COR-L47 (cell line): ENCODE results near the gene TSPEAR.

Experiments used
- DNase-seq: peaks from one replicate; lab custom pipeline; 2025; lab: John Stamatoyannopoulos, UW

Gene TSPEAR

DNA sequence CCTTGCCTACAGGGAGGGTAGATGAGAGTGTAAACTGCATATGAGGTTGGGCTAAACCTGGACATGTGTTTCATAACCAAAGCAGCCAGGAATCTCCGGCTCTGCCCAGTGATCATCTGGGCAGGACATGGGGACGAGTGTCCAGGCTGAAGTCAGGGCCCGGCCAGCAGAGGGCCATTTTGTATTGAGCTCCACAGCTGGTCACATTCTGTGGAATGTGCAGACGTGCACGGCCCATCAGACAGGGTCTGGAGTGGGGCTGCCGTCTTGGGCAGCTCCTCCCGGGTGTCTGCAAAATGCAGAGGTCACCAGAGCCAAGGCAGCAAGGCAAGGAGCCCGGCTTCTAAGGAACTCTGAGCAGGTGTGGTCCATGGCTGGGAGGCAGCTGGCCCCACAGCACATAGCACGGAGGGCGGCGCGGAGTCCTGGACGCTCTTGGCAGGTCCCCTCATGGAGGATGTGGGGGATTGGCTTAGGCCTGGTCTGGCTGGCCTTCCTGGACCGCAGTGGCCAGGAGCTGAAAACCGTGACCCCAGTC lies 249.8 kb downstream of the TSPEAR start:
- no peak for DNase-seq

DNA sequence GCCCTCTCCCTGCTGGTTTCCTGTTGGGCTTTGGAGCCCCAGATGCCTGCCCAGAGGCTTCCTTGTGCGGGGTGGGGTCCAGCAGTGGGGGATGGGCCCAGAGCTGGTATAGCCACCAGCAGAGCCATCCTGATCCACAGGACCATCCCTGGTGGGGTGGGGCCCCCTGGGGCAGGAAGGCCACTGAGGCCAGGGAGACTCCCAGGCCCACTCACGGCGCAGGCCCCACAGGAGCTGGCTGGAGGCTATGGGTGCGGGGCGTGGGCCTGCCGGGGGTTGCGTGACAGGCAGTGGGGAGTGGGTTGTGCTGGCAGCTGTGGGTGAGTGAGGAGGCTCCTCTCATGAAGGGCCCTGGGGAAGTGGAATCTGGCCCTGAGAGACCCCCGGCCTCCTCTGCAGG lies 250.4 kb downstream of the TSPEAR start:
- no peak for DNase-seq

DNA sequence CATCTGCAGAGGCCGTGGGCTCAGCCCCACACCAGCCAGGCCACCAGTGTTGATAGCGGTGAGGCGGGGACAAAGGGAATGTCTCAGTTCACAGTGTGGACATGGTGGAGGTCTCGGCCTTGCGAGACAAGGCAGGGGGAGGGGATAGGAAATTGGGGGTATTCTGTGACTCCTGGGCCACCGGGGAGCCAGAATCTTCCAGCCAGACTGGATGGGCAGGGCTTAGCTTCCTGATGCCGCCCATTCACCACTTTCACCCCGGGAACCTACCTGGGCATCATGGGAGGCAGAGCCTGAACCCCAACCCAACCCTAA lies 251.0 kb downstream of the TSPEAR start:
- no peak for DNase-seq

DNA sequence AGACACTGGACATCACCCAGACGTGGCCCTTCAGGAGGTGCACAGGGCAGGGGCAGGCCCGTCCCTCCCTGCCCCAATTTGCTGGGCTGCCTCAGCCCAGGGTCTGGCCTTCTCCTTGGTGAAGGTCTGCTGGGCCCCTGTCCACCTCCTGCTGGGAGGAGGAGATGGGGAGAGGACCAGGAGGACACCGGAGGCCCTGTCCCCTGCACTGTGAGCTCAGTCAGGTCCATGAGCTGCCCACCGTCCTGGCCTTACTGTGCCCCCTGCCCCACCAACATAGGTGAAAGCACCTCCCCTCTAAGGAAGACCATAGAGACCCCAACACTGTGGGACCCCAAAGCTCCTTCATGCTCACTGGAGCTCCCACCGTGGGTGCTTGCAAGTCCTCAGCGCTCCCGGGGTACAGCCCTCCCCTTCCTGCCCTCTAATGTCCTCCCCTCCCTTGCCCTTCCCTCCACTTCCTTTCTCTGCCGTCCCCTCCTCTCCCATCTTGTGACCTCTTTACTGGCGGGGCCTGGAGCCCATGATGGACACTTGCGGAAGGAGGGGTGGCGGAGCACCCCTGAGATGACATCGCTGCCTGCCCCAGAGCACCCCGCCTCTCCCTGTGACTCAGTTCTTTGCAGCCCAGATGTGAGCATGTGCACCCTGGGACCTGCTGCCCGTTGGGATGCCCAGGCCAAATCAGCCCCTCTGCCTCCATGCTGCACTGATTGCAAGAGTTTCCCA lies 251.5 kb downstream of the TSPEAR start:
- DNase-seq = no peak

DNA sequence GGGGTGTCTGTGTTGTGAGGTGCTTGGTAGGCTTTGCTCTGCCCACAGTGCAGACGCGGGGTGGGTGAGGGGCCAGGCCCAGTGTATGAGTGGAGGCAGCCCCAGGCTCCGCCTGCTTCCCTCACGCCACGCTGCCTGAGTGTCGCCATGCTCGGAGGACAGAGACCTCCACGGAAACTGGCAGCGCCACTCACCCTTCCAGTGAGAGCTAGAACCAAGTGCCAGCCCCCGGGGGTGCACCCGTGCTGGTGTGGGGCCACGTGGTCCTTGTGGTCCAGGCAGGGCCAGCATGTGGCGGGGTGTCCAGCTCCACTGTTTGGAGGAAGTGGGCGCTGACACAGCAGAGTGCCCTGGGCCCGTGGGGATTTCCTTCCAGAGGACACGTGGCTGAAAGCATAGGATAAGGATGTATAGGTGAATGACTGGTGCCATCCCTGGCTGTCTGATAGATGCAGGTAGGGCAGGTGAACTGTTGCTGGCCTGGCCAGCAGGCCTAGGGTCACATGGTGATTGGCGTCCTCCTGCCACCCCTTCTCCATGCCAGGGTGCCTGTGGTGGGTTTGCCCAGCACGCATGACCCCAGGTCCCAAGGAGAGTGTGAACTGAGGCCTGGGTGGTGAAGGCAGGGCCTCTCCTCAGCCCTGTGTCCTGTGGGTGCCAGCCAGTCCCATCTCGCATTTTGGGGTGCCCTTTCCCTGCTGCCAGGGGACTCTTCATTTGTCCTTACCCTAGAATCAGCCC lies 252.2 kb downstream of the TSPEAR start:
- no peak for DNase-seq

DNA sequence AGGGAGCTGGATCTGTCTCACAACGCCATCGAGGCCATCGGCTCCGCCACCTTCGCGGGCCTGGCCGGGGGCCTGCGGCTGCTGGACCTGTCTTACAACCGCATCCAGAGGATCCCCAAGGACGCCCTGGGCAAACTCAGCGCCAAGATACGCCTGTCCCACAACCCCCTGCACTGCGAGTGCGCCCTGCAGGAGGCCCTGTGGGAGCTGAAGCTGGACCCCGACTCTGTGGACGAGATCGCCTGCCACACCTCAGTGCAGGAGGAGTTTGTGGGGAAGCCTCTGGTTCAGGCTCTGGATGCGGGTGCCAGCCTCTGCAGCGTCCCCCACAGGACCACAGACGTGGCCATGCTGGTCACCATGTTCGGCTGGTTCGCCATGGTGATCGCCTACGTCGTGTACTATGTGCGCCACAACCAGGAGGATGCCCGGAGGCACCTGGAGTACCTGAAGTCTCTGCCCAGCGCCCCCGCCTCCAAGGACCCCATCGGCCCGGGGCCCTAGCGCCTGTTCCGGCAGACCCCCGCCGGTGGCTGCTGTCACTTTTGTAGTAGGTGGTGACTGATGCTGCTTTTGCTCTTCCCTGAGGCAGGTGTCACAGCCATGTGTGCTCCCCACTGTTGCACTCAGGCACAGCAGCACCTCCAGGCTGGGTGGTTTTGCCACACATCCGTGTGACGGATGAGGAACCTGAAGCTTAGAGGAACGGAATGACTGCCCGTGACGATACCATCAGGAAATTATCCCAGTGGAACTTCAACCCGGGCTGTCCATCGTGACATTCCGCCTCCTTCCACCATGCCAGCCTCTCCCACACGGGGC lies 254.2 kb downstream of the TSPEAR start:
- no peak for DNase-seq

DNA sequence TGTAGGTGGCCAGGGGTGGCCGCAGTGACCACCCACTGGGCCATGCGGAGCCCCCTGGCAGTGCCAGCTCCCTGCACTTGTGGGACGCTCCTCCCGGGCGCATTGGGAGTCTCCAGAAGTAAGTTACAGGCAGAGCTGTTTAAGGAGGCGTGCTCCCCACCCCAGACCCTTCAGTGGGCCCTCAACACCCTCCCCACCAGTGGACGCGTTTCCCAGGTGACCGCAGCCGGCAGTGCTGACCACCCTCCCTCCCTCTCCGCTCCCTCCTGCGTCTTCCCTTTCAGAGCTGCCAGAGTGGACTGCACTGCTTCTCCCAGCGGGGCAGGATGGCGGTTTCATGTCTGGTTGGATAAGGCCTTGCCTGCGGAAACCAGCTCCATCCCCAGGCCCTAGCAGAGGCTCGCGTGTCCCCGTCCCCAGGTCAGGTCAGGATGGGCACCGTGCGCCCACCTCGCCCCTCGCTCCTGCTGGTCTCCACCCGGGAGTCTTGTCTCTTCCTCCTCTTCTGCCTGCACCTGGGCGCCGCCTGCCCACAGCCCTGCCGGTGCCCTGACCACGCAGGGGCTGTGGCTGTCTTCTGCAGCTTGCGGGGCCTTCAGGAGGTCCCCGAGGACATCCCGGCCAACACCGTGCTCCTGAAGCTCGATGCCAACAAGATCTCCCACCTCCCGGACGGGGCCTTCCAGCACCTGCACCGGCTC lies 255.0 kb downstream of the TSPEAR start:
- DNase-seq = no peak

DNA sequence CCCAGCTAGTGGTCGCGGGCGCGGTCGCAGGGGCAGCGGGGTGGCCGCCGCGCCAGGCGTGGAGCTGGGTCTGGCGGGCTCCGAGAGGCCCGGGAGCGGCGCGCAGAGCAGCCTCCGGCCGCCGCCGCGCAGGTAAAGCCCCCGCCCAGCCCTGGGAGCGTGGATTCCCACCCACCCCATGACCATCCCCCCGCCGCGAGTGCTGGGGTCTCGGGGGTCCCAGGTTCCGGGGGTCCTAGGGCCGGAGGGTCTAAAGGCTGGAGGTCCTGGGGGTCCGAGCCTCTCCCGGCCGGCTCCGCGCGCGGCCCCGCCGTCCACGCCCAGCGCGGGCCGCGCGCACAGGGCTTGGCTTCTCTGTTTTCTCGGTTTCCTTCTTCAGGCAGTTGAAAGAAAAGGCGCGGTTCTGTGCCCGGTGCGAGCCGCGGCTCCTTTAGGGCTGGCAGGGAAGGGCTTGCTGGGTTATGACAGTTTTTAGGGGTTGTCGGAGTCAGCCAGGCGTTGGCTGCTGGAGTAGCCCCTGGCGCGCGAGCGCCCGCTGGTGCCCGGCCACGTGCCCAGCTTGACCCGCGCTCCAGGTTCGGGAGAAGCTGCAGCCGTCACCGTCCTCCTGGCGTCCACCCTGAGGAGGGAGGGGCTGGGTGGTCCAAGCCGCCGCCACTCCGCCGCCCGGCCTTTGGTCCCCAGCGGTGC lies 255.7 kb downstream of the TSPEAR start:
- no peak for DNase-seq

DNA sequence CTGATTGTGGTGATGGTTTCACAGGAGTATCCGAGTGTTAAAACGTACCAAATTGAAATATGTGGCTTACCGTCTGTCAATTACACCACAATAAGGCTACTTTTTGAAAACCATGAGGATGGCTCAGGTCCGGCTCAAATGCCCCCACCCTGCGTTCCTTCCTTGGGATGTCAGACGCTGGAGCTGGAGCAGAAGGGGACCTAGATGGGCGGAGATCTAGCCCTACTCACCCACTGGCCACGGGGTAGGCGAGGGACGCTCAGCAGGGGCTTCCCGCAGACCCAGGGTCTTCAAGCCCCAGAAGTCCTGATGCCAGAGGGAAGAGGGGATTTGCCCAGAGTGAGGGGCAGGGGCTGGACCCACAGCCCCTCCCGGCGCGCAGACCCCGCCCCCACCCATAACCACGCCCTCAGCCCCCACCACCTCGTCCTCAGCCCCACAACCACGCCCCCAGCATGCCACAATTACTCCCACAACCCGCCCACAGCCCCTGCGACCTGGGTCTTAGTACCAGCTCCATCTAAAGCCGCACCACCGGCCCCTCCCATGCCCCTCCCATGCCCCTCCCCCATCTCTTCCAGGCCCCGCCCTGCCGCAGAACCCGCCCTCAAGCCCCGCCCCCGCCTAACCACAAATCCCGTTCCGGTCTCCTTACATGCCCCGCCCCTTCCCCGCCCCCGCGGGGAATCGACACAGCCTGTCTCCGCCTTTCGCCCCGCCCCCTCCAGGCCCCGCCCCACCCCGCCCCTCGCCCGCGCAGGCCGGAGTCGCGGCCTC lies 256.4 kb downstream of the TSPEAR start, which contains the start of gene LRRC3:
Gene LRRC3, plus strand, starts transcription at position 764 of the 777 bp plus-strand sequence. CDS start 1,135 bp downstream, outside the sequence.
- peak; percentile 83 for DNase-seq

DNA sequence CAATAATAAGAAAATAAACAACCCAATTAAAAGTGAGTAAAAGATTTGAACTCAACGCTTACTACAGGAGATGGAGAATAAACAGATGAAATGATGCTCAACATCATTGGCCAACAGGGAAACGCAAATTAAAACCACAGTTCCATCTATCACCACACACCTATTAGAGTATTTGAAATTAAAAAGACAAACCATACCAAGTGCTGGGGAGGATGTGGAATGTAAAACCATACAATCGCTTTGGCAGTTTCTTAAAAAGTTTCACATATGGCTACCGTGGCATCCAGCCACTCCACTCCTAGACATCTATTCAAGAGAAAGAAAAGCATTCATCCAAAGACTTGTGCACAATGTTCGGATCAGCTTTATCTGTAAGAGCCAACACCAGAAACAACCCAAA lies 257.3 kb downstream of the TSPEAR start:
- no peak for DNase-seq

DNA sequence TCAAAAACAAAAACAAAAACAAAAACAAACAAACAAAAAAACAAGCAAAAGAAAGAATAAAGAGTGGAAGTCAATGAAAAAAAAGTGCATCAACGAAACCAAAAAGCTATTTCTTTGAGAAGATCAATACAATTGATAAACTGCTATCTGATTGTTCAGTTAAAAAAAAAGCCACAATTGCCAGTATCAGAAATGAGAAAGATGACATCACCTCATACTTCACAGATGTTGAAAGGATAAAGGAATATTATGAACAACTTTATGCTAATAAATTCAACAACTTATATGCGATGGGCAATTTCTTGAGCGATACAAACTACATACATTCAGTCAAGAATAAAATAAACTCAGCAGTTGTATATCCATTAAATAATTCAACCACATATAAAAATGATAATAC lies 258.3 kb downstream of the TSPEAR start:
- DNase-seq = no peak

DNA sequence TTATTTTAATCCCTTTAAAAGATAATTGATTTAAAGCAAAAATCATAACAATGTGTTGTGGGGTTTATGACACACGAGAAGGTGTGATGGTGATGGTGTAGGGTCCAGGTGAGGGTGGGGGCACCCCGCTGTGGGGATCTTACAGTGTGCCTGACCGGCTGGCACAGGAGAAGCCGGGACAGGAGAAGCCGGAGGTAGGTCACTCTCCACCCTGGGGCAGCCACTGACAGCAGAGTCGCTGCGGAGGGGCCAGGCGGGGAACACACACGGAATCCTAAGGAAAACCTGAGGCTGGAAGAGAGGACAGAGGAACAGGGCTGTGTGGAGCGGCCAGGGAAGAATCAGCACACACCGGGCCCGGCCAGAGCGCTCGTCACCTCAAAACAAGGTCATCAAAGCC lies 260.4 kb downstream of the TSPEAR start:
- DNase-seq = no peak

DNA sequence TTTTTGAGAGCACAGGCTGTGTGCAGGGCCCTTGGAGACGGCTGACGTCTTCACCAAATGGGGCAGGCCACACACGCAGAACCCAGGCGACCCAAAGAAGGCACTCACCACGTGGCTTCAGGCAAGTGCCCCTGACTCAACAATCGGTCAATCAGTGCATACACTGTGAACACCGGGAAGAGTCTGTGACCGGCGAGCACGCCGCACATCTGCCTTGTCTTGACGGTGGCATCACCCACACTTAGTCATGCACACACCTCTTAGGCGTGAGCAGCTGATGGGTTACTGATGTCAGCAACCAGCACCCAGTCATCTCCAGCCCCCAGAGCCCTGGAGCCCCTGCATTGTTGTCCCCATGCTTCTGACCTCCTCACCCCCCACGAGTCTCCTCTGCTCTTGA lies 261.0 kb downstream of the TSPEAR start:
- DNase-seq = no peak

DNA sequence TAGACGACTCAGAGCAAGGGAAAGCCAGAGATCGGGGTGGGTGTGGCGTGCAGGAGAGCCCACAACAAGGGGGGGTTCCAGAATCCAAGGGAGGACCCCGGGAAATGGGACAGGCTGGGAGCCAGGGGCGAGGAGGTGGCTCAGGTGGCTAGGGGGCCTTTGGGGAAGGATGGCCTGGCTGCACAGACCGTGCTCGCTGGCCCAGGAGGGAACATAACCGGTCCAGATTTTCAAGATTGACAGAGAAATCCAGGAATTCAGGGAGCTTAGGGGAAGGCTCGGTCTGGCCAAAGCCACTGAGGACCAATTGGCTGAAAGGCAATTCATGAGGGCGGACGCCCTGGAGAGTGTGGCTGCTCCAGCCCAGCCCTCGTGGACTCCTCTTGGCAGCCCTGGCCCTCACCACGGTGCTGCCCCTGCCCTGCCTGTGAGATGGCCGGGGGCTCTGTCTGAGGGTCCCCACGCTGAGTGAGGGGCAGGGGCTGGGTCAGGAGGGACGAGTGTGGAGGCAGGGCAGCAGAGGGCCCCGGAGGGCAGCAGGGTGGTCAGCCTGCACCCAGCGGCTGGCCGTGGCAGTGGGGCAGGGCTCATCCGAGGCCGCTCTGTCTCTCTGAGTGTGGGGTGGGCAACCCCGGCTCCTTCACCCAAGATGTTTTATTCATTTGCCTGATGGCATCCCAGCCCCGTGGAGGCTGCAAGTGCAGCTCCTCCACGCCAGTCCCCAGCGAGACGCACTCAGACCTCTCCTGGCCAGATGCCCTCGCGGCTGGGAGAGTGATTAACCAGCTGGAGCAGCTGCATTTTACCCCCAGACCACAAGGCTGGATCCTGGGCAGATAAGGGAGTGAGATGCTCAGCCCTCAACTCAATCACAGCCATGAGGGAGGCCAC lies 261.7 kb downstream of the TSPEAR start:
- DNase-seq = no peak

DNA sequence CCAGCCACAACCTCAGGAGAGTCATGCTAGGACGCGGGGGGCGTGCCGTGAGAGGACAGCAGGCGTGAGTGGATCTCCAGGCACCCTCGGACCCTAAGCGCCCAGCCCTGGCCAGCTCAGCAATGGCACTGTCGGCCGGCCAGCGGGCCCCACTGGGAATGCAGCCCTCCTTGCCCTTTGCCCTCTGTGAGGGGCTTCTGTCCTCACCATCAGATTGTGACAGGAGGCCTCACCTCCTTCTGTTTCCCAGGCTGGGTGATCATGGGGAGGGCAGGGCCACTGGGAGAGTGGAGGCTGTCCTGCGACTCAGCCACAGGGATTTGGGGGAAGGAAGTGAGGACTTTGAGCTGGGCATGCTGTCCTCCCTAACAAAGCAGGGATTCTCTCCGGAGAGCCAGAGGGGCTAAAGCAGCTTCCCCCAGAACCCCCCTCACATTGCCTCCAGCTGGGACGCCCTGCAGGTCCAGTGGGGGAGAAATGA lies 262.7 kb downstream of the TSPEAR start:
- DNase-seq = no peak
